GM18498 (cell line): ENCODE results near the gene VSIR.

Experiments used
- ATAC-seq: cut with Tn5 transposase; IDR thresholded peaks from one replicate; pipeline ENCODE4 v1.9.1; 2021; ENCODE audit warnings: mild to moderate bottlenecking, moderate library complexity; ENCODE audit not compliant: unreplicated experiment

Gene VSIR

GRCh38 chr10:71783917-71784678 is 10.8 kb upstream of the VSIR start:
- ATAC-seq, result no peak

- no peak for ATAC-seq
Measured at GRCh38 chr10:71782917-71783490, 9.7 kb upstream of the VSIR start.

- no peak for ATAC-seq
Measured at GRCh38 chr10:71782221-71782916, 9.0 kb upstream of the VSIR start.

- ATAC-seq, result no peak
Measured at GRCh38 chr10:71780719-71781118, 7.4 kb upstream of the VSIR start.

- ATAC-seq, result no peak
Measured at GRCh38 chr10:71780156-71780555, 6.8 kb upstream of the VSIR start.

- no peak for ATAC-seq
Measured at GRCh38 chr10:71779641-71780040, 6.3 kb upstream of the VSIR start.

- no peak for ATAC-seq
Measured at GRCh38 chr10:71778071-71778825, 4.9 kb upstream of the VSIR start.

- ATAC-seq, result no peak
Measured at GRCh38 chr10:71777213-71777985, 4.1 kb upstream of the VSIR start.

GRCh38 chr10:71776481-71776925 is 3.2 kb upstream of the VSIR start:
- ATAC-seq, result no peak

GRCh38 chr10:71774916-71775702 is 1.8 kb upstream of the VSIR start:
- no peak for ATAC-seq

GRCh38 chr10:71772832-71773220 is 494 bp downstream of the VSIR start:
- peak; percentile 6 for ATAC-seq

GRCh38 chr10:71771821-71772617 is 1.3 kb downstream of the VSIR start:
- ATAC-seq, result no peak

- ATAC-seq, result no peak
Measured at GRCh38 chr10:71771204-71771603, 2.1 kb downstream of the VSIR start.

GRCh38 chr10:71770789-71771188 is 2.5 kb downstream of the VSIR start:
- no peak for ATAC-seq

- no peak for ATAC-seq
Measured at GRCh38 chr10:71770255-71770654, 3.1 kb downstream of the VSIR start.

- peak; percentile 12 for ATAC-seq
Measured at GRCh38 chr10:71769279-71769823, 4.0 kb downstream of the VSIR start.

GRCh38 chr10:71767420-71768035 is 5.8 kb downstream of the VSIR start:
- ATAC-seq, result no peak

- ATAC-seq, result no peak
Measured at GRCh38 chr10:71766717-71767419, 6.5 kb downstream of the VSIR start.
